ENCODE results near the gene CLCN2. TPM values are rescaled to one million over a fixed set of nuclear protein-coding genes. Genes with fewer than 3 reads are reported as not detected.
A peak's percentile ranks its signal among the peaks of the same experiment; 100 is the strongest.

CLCN2 gene
- total RNA-seq, 1 donor from 2014 or later = 8.3 TPM

DNA sequence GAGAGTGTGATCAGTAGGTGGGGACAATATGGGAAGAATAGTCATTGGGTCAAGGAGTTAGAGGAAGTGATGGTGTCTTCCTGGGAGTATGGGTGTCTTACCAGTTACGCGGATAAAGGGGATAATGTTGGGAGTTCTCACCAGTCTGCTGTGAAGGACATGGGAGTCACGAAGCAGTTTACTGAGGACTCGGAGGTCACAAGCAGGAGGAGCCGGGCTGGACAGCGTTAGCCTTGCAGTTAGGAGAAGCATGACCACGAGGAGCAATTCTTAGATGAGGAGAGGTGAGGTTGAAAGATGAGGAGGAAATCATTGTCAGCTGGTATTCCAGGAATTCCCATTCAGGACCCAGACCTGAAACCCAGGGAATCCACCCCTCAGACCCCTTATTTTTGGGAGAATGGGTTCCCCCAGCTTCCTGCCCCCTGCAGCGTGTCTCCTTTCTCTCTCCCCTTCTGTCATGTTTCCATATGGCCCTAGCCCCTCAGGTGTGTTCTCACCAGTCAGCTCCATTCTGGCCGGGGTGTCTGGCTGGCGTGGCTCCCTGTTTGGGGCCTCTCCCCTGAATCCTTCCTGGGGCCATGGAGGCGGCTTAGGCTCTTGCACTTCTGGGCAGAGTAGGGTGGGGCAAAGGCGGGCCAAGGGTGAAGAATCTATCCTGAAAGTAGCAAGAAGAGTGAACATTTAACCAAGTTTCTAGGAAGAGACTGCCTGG lies 14.5 kb upstream of the CLCN2 start:
- Mint-ChIP-seq H3K4me1 (peaks cover 11% of the 10 kb centered on the region), H3K27me3 (peaks cover 46% of the 10 kb centered on the region), H3K4me3 (no peak overlapping the region), H3K27ac (no peak overlapping the region), H3K9me3 (no peaks in the 10 kb centered on the region), H3K36me3 (ENCODE audit: low read depth) (peaks cover 3% of the 10 kb centered on the region)
- intact Hi-C loops (cut with micrococcal nuclease) = no loop called here
- DNase-seq = no peak

DNA sequence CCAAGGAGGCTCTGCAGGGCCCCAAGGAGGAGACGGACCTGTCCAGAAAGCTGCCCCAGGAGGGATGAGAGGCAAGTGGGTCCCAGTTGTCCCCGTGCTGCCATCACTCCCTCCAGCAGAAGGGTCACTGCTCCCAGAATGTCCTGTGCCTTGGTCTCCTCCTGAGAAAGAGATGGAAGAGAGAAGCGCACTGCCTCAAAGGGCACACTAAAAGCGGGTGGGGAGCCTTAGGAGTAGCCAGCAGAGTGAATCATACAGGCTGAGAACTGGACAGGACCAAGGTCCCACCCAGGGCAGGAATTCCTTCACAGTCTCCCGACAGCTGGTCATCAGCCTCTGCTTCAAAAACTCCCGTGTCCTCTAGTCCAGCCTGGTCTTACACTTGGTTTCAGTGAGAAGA lies 12.0 kb upstream of the CLCN2 start:
- Mint-ChIP-seq H3K4me3 (no peak overlapping the region), H3K27ac (no peak overlapping the region), H3K4me1 (peaks cover 12% of the 10 kb centered on the region), H3K9me3 (no peaks in the 10 kb centered on the region), H3K36me3 (ENCODE audit: low read depth) (peaks cover 19% of the 10 kb centered on the region), H3K27me3 (peaks cover 34% of the 10 kb centered on the region)
- intact Hi-C loops (cut with micrococcal nuclease) = loop anchor here (5.0 kb wide), 2 partner anchors 44 to 94 kb away; no protein-coding TSS in a partner anchor
- no peak for DNase-seq

- no peak for DNase-seq
- H3K27me3 Mint-ChIP-seq = peaks cover 30% of the 10 kb centered on the region
- H3K4me3 Mint-ChIP-seq = no peak overlapping the region
- H3K4me1 Mint-ChIP-seq = peaks cover 15% of the 10 kb centered on the region
- H3K36me3 Mint-ChIP-seq (ENCODE audit: low read depth) = peaks cover 23% of the 10 kb centered on the region
- no peak overlapping the region for H3K27ac Mint-ChIP-seq
- no peaks in the 10 kb centered on the region for H3K9me3 Mint-ChIP-seq
- intact Hi-C loops (cut with micrococcal nuclease) = loop anchor here (5.0 kb wide), 2 partner anchors 44 to 94 kb away; no protein-coding TSS in a partner anchor
Measured at GRCh38 chr3:184372911-184373310, 11.5 kb upstream of the CLCN2 start.

DNA sequence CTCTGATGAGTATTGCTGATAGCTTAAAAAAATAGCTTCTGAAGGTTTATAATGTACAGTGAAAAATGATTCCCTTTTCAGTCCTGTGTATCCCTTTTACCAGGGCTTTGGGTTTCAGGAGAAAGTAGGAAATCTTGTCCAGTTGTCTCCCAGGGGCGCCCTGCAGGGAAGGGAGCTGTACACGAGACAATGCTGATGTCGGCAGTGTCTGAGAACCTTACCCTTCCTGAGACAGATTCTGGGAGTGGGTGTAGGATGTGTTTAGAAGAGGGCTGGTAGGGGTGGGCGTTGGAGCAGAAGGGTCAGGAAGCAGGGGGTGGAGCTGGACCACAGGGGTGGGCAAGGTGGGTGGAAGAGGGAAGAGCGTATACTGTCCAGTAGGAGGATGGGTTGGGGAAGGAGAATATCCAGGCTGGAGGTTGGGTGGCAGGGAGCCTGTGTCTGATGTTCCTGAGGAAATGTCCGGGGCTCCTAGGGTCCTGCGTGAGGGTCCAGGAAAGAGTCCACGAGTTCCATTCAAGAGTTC lies 11.0 kb upstream of the CLCN2 start:
- Mint-ChIP-seq H3K27me3 (peaks cover 25% of the 10 kb centered on the region), H3K36me3 (ENCODE audit: low read depth) (peaks cover 27% of the 10 kb centered on the region), H3K4me3 (no peak overlapping the region), H3K9me3 (no peaks in the 10 kb centered on the region), H3K27ac (no peak overlapping the region), H3K4me1 (peaks cover 18% of the 10 kb centered on the region)
- no peak for DNase-seq
- intact Hi-C loops (cut with micrococcal nuclease) = loop anchor here (5.0 kb wide), 2 partner anchors 45 to 95 kb away; no protein-coding TSS in a partner anchor

DNA sequence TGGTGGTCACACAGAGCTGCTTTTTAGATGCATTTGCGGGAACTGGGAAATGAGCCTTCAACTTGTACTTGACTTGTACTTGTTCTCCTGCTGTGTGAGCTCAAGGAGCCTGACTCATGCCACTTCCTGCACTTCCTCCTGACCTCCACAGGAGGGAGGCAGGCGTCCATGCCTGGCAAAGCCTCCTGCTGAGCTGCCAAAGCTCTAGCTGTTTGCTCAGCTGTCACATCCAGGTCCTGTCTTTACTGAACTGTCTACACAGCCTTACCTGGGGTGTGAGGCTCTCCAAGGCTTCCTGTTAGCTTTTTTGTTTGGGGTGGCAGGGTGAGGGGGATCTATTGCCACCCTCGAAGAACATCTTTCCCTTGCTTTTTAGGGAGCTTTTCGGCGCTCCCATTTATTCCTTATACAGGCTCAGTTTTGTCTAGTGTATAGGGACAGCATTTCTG lies 10.2 kb upstream of the CLCN2 start:
- H3K4me1 Mint-ChIP-seq = peaks cover 20% of the 10 kb centered on the region
- peaks cover 19% of the 10 kb centered on the region for H3K27me3 Mint-ChIP-seq
- H3K4me3 Mint-ChIP-seq = no peak overlapping the region
- peaks cover 35% of the 10 kb centered on the region for H3K36me3 Mint-ChIP-seq (ENCODE audit: low read depth)
- intact Hi-C loops (cut with micrococcal nuclease) = loop anchor here (1.0 to 5.0 kb wide), 4 partner anchors 46 to 173 kb away; no protein-coding TSS in a partner anchor
- H3K27ac Mint-ChIP-seq = no peak overlapping the region
- no peaks in the 10 kb centered on the region for H3K9me3 Mint-ChIP-seq
- peak; percentile 89 for DNase-seq

- H3K4me1 Mint-ChIP-seq = peaks cover 37% of the 10 kb centered on the region
- no peak overlapping the region for H3K4me3 Mint-ChIP-seq
- no peak for DNase-seq
- peaks cover 52% of the 10 kb centered on the region for H3K36me3 Mint-ChIP-seq (ENCODE audit: low read depth)
- H3K27ac Mint-ChIP-seq = no peak overlapping the region
- no peaks in the 10 kb centered on the region for H3K9me3 Mint-ChIP-seq
- intact Hi-C loops (cut with micrococcal nuclease) = no loop called here
- H3K27me3 Mint-ChIP-seq = no peaks in the 10 kb centered on the region
Measured at GRCh38 chr3:184368586-184369183, 7.3 kb upstream of the CLCN2 start.

- H3K9me3 Mint-ChIP-seq = no peaks in the 10 kb centered on the region
- DNase-seq = no peak
- no peak overlapping the region for H3K4me3 Mint-ChIP-seq
- peaks cover 37% of the 10 kb centered on the region for H3K4me1 Mint-ChIP-seq
- H3K27me3 Mint-ChIP-seq = peaks cover 2% of the 10 kb centered on the region
- intact Hi-C loops (cut with micrococcal nuclease) = no loop called here
- peaks cover 58% of the 10 kb centered on the region for H3K36me3 Mint-ChIP-seq (ENCODE audit: low read depth)
- no peak overlapping the region for H3K27ac Mint-ChIP-seq
Measured at GRCh38 chr3:184368116-184368515, 6.7 kb upstream of the CLCN2 start.

- peaks cover 2% of the 10 kb centered on the region for H3K27me3 Mint-ChIP-seq
- peaks cover 58% of the 10 kb centered on the region for H3K36me3 Mint-ChIP-seq (ENCODE audit: low read depth)
- intact Hi-C loops (cut with micrococcal nuclease) = no loop called here
- H3K4me3 Mint-ChIP-seq = no peak overlapping the region
- no peak for DNase-seq
- H3K9me3 Mint-ChIP-seq = no peaks in the 10 kb centered on the region
- peak overlapping the region; percentile 51 for H3K27ac Mint-ChIP-seq
- H3K4me1 Mint-ChIP-seq = peaks cover 33% of the 10 kb centered on the region
Measured at GRCh38 chr3:184366619-184367289, 5.3 kb upstream of the CLCN2 start.

DNA sequence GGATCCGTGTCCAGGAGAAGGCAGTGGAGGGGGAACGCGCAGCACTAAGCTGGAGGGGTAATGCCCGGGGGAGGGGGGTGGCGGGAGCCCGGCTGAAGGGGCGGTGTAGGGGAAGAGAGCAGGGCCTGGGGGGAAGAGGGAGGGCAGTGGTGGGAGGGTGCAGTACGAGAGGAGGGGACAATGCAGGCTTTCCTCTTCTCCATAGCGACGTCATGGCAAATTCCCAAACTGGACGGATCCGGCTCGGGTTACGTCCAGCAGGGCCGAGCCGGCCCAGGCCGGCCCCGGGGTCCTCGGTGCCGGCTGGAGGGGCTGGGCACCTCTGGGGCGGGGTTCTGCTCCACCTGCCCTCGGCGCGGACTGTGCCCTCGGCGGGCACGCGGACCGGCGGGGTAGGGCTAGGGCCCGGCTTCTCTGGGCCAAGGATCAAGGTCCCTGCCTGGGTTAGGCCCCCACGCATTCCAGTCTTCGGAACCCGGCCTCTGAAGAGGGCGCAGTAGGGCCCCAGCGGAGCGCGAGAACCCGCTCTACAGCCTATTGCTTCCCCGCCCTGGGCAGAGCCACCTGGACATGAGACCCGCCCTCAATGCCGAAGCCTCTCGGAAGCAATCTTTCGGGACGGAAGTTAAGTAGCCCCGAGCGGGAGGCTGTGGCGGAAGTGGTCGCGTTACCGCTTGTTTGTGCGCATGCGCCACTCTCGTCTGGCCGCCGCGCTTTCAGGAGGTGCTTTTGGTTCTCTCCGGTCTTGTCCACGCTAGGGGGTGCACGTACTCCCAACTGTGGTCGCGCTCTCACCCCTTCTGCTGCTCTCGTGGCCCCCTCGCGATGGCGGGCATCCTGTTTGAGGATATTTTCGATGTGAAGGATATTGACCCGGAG lies 1.5 kb upstream of the CLCN2 start:
- Mint-ChIP-seq H3K36me3 (ENCODE audit: low read depth) (peaks cover 35% of the 10 kb centered on the region), H3K4me1 (peaks cover 26% of the 10 kb centered on the region), H3K9me3 (no peaks in the 10 kb centered on the region), H3K27me3 (peaks cover 8% of the 10 kb centered on the region), H3K27ac (peak overlapping the region; percentile 99), H3K4me3 (peak overlapping the region; percentile 98)
- DNase-seq = peak; percentile 99
- intact Hi-C loops (cut with micrococcal nuclease) = loop anchor here (1.0 to 5.0 kb wide), 7 partner anchors 28 to 726 kb away; partner anchors contain the start of genes EEF1AKMT4, EIF4G1, PSMD2 and VPS8

- peaks cover 8% of the 10 kb centered on the region for H3K27me3 Mint-ChIP-seq
- peaks cover 23% of the 10 kb centered on the region for H3K4me1 Mint-ChIP-seq
- H3K27ac Mint-ChIP-seq = peak overlapping the region; percentile 98
- DNase-seq = peak; percentile 83
- intact Hi-C loops (cut with micrococcal nuclease) = loop anchor here (2.0 to 5.0 kb wide), 3 partner anchors 165 to 725 kb away; partner anchors contain the start of gene VPS8
- peaks cover 29% of the 10 kb centered on the region for H3K36me3 Mint-ChIP-seq (ENCODE audit: low read depth)
- H3K9me3 Mint-ChIP-seq = no peaks in the 10 kb centered on the region
- H3K4me3 Mint-ChIP-seq = peak overlapping the region; percentile 98
Measured at GRCh38 chr3:184361932-184362667, 695 bp upstream of the CLCN2 start.

GRCh38 chr3:184360929-184361531 lies 375 bp downstream of the CLCN2 start:
- no peaks in the 10 kb centered on the region for H3K9me3 Mint-ChIP-seq
- DNase-seq = no peak
- intact Hi-C loops (cut with micrococcal nuclease) = loop anchor here (5.0 kb wide), 1 partner anchor 166 kb away; no protein-coding TSS in a partner anchor
- peak overlapping the region; percentile 98 for H3K4me3 Mint-ChIP-seq
- peaks cover 21% of the 10 kb centered on the region for H3K36me3 Mint-ChIP-seq (ENCODE audit: low read depth)
- H3K27me3 Mint-ChIP-seq = peaks cover 8% of the 10 kb centered on the region
- H3K27ac Mint-ChIP-seq = peak overlapping the region; percentile 56
- peaks cover 18% of the 10 kb centered on the region for H3K4me1 Mint-ChIP-seq

All from activated CD4-positive, alpha-beta T cell treated with anti-CD3 and anti-CD28 coated beads, Interleukin-2, amount 10 ng/mL, durations not matched to agents 24 days and 14 days (primary cell).